Mucosa of gallbladder (tissue), 1 donor: ENCODE results near the gene MYOM1. TPM values are rescaled to one million over a fixed set of nuclear protein-coding genes. Genes with fewer than 3 reads are reported as not detected.

ENCODE experiments used
- DNase-seq: peaks from one replicate; pipeline ENCODE4 v3.0.0-alpha.2; 2020; ENCODE audit warnings: low spot score
- total RNA-seq: library from RNA; stranded (reverse); gene quantifications from one replicate; pipeline ENCODE4 v1.2.1, GENCODE V29; 2021
- donor health status: DM: no; HTN: no; CAD: no.

The MYOM1 gene
- total RNA-seq, 1 donor from 2014 or later: 138 TPM

- no peak for DNase-seq
These were observed 67.5 kb downstream of the MYOM1 start for GRCh38 chr18:3152294-3152693.

GRCh38 chr18:3151399-3152264, 68.1 kb downstream of the MYOM1 start:
- DNase-seq: no peak

- DNase-seq: no peak
These were observed 69.1 kb downstream of the MYOM1 start for GRCh38 chr18:3150688-3151087.

- DNase-seq: no peak
These were observed 69.5 kb downstream of the MYOM1 start for GRCh38 chr18:3150274-3150673.

GRCh38 chr18:3148930-3149535, 70.7 kb downstream of the MYOM1 start:
- no peak for DNase-seq

- no peak for DNase-seq
These were observed 71.7 kb downstream of the MYOM1 start for GRCh38 chr18:3147935-3148554.

GRCh38 chr18:3140986-3141639, 78.7 kb downstream of the MYOM1 start:
- no peak for DNase-seq

GRCh38 chr18:3140342-3140741, 79.4 kb downstream of the MYOM1 start:
- DNase-seq: no peak

- DNase-seq: no peak
These were observed 80.4 kb downstream of the MYOM1 start for GRCh38 chr18:3139406-3139805.

GRCh38 chr18:3138274-3138975, 81.3 kb downstream of the MYOM1 start:
- no peak for DNase-seq

GRCh38 chr18:3135536-3135935, 84.2 kb downstream of the MYOM1 start:
- DNase-seq: no peak

- DNase-seq: no peak
These were observed 87.1 kb downstream of the MYOM1 start for GRCh38 chr18:3132700-3133099.

GRCh38 chr18:3130344-3130743, 89.4 kb downstream of the MYOM1 start:
- DNase-seq: no peak

- peak; percentile 76 for DNase-seq
These were observed 90.5 kb downstream of the MYOM1 start for GRCh38 chr18:3129053-3129864.

GRCh38 chr18:3126457-3127097, 93.2 kb downstream of the MYOM1 start:
- no peak for DNase-seq

- no peak for DNase-seq
These were observed 94.9 kb downstream of the MYOM1 start for GRCh38 chr18:3124822-3125221.

GRCh38 chr18:3122851-3123250, 96.9 kb downstream of the MYOM1 start:
- no peak for DNase-seq

- DNase-seq: no peak
These were observed 98.5 kb downstream of the MYOM1 start for GRCh38 chr18:3121259-3121658.

- DNase-seq: no peak
These were observed 99.4 kb downstream of the MYOM1 start for GRCh38 chr18:3120356-3120755.
